ENCODE results near the gene SEPHS1. TPM values are rescaled to one million over a fixed set of nuclear protein-coding genes. Genes with fewer than 3 reads are reported as not detected.

The SEPHS1 gene
- total and polyA plus RNA-seq, 2 donors (not counting 3 experiments of a cell fraction or from before 2014, with no cell fraction given), result 40.6 to 55.4 TPM

DNA sequence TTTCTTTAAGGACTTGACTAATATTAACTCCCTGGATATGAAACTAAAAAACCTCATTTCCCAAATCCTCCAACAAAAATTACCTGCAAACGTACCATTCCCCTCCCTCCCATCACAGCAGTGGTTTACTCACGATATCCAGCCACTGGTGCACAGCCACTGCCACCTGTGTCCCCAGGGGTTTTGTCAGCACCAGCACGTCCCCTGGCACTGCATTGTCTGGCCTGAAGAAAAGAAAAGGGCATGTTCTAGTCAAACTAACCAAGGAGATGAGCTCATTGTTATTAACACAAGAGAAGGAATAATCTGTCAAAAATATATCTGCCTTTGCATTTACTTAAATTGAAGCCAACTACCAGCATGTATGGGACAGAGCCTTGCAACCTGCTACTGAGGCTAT is 18.5 kb downstream of the SEPHS1 start:
- no peak overlapping the region for H3K4me3 ChIP-seq (replicated peaks in 1 of 3; ENCODE audit: insufficient read depth in 1 of 3, low read depth in 1 of 3, low read length in 3 of 3)
- dilution Hi-C loops (cut with MboI; ENCODE audit: extremely low pct_ligation_motif_present, low sequenced_read_pairs), result no loop called here
- DNase-seq (ENCODE audit: low read depth, low spot score) (no peak), FAIRE-seq (no peak)
- ChIA-PET CTCF (interaction anchor here (1.9 kb wide), 1 partner anchor 27 kb away, joined by 6 read pairs; no protein-coding TSS in a partner anchor), POLR2A (no interaction called here)
- H3K4me2 ChIP-seq (ENCODE audit: insufficient read depth, low read length), result no peak overlapping the region
- no peak overlapping the region for H3K27ac ChIP-seq (ENCODE audit: insufficient read depth, low read depth, low read length)
- no peaks in the 10 kb centered on the region for H3K79me2 ChIP-seq (ENCODE audit: control insufficient read depth, insufficient read depth, low read length)
- TF ChIP-seq GATA2 (IDR thresholded peaks at IDR 0.05; ENCODE audit: insufficient read depth, insufficient read length, low read depth, low read length), result no peak
- TF ChIP-seq MYC (IDR thresholded peaks at IDR 0.05; ENCODE audit: low read depth, low read length), result no peak
- no peak for TF ChIP-seq EZH2 (IDR thresholded peaks at IDR 0.05; ENCODE audit: borderline replicate concordance, low read depth, low read length, severe bottlenecking)
- TF ChIP-seq, protein P1, sequence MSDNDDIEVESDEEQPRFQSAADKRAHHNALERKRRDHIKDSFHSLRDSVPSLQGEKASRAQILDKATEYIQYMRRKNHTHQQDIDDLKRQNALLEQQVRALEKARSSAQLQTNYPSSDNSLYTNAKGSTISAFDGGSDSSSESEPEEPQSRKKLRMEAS (IDR thresholded peaks at IDR 0.05; ENCODE audit: insufficient read depth, insufficient read length), result no peak
- TF ChIP-seq POLR2AphosphoS5 (IDR thresholded peaks at IDR 0.05; ENCODE audit: insufficient read depth, low read depth, low read length), result no peak
- TF ChIP-seq POLR2A (IDR thresholded peaks at IDR 0.05; ENCODE audit: low read depth, low read length), result no peak
- TF ChIP-seq FOS (IDR thresholded peaks at IDR 0.05; ENCODE audit: borderline replicate concordance, insufficient read depth, low read length), result no peak
- no peak for TF ChIP-seq CTCF (IDR thresholded peaks at IDR 0.05; ENCODE audit: extremely low read depth in 1 of 2, insufficient read depth in 1 of 2, low read depth in 1 of 2, low read length in 2 of 2)
- no peak for TF ChIP-seq JUN (IDR thresholded peaks at IDR 0.05; ENCODE audit: borderline replicate concordance, insufficient read depth, insufficient read length, low read depth)
- no TSS peak for BruUV-seq (replicated peaks)
- no peaks in the 10 kb centered on the region for H3K9me3 ChIP-seq (replicated peaks; ENCODE audit: control insufficient read depth, insufficient read depth, low read length)
- intact Hi-C loops (cut with micrococcal nuclease), result no loop called here
- peaks cover 19 to 29% of the 10 kb centered on the region in 2 experiments for H3K36me3 ChIP-seq (ENCODE audit: control insufficient read depth in 2 of 2, extremely low read depth in 1 of 2, insufficient read depth in 2 of 2, low read length in 2 of 2)
- H3K9ac ChIP-seq (replicated peaks; ENCODE audit: extremely low read depth, insufficient read depth, low read length), result no peak overlapping the region
- H3K9me1 ChIP-seq (replicated peaks; ENCODE audit: control insufficient read depth, extremely low read depth, insufficient read depth, low read length), result no peaks in the 10 kb centered on the region
- H3K27me3 ChIP-seq (ENCODE audit: control insufficient read depth in 2 of 2, insufficient read depth in 2 of 2, low read length in 2 of 2), result no peaks in the 10 kb centered on the region
- H3K4me1 ChIP-seq (ENCODE audit: control insufficient read depth, extremely low read depth, insufficient read depth, low read length), result no peaks in the 10 kb centered on the region
- no peak overlapping the region for H2AFZ ChIP-seq (ENCODE audit: low read depth, low read length)
- no peaks in the 10 kb centered on the region for H4K20me1 ChIP-seq (replicated peaks; ENCODE audit: control insufficient read depth, extremely low read depth, insufficient read depth, low read length)

Measured in endothelial cell of umbilical vein (primary cell).